A673 (cell line): Measurements from ENCODE around the gene ASH1L. TPM values are rescaled to one million over a fixed set of nuclear protein-coding genes. Genes with fewer than 3 reads are reported as not detected.

Experiments used
- BruUV-seq: library from RNA; stranded (reverse); fragments of 400-500 nt; replicated peaks from 2 replicates; lab custom pipeline; 2021; lab: Mats Ljungman, UMichigan
- CTCF ChIA-PET: fragments of 300-600 bp; sonication (Branson Sonifier 250); formaldehyde crosslinking; loops from one replicate; lab custom pipeline; 2022; ENCODE audit warnings: antibody characterized with exemption; lab: Charles Lee
- POLR2A ChIA-PET: fragments of 300-600 bp; sonication (Branson Sonifier 250); formaldehyde crosslinking; loops from one replicate; lab custom pipeline; 2022; ENCODE audit warnings: antibody characterized with exemption; ENCODE audit not compliant: low non-redundant PET; lab: Charles Lee
- DNase-seq: peaks from one replicate; pipeline ENCODE4 v3.0.0-alpha.2; 2015; ENCODE audit warnings: low spot score
- H3K27ac ChIP-seq: fragments of 200-600 bp; sonication (generic); 2 replicates; pipeline ENCODE4 v1.5.1; 2016; ENCODE audit warnings: mixed run types, low read depth, mild to moderate bottlenecking, mixed read lengths, antibody characterized with exemption, low read length; ENCODE audit not compliant: poor library complexity, severe bottlenecking
- H3K27me3 ChIP-seq: fragments of 200-600 bp; sonication (generic); replicated peaks from 2 replicates; pipeline ENCODE4 v1.6.1; 2017; ENCODE audit warnings: mixed run types, low read depth, mild to moderate bottlenecking, mixed read lengths, antibody characterized with exemption, low read length; ENCODE audit not compliant: insufficient read depth, poor library complexity
- H3K36me3 ChIP-seq: fragments of 200-600 bp; sonication (generic); 2 replicates; pipeline ENCODE4 v1.6.1; 2016; ENCODE audit warnings: mixed run types, mild to moderate bottlenecking, mixed read lengths, antibody characterized with exemption, low read length; ENCODE audit not compliant: insufficient read depth, poor library complexity, severe bottlenecking
- H3K4me1 ChIP-seq: fragments of 200-600 bp; sonication (generic); 2 replicates; pipeline ENCODE4 v1.6.1; 2017; ENCODE audit warnings: mixed run types, mild to moderate bottlenecking, mixed read lengths, antibody characterized with exemption, low read length; ENCODE audit not compliant: insufficient read depth, poor library complexity, severe bottlenecking
- H3K4me3 ChIP-seq: fragments of 200-600 bp; sonication (generic); 2 replicates; pipeline ENCODE4 v1.5.1; 2016; ENCODE audit warnings: low read depth, mixed run types, mild to moderate bottlenecking, mixed read lengths, low read length; ENCODE audit not compliant: poor library complexity, severe bottlenecking
- H3K9me3 ChIP-seq: fragments of 200-600 bp; sonication (generic); 2 replicates; pipeline ENCODE4 v1.6.1; 2016; ENCODE audit warnings: mixed run types, low read depth, mild to moderate bottlenecking, mixed read lengths, antibody characterized with exemption, low read length; ENCODE audit not compliant: poor library complexity, severe bottlenecking
- CTCF ChIP-seq: fragments of 300-800, 200-600 bp; sonication (generic); conservative IDR thresholded peaks from 2 replicates; pipeline ENCODE4 v1.5.1; 2017; ENCODE audit warnings: low read depth, mild to moderate bottlenecking, antibody characterized with exemption, low read length, moderate library complexity, mixed read lengths
- EZH2 ChIP-seq: fragments of 200-600 bp; sonication (generic); IDR thresholded peaks from 2 replicates; pipeline ENCODE4 v1.6.1; 2017; ENCODE audit warnings: borderline replicate concordance, low read depth, mild to moderate bottlenecking, mixed read lengths, antibody characterized with exemption, low read length; ENCODE audit not compliant: poor library complexity, severe bottlenecking
- intact Hi-C: fragments of 100-400 bp; cut with micrococcal nuclease; formaldehyde crosslinking; loops from one replicate; pipeline ENCODE4 v1.10.0; 2022; ENCODE audit not compliant: unreplicated experiment
- total RNA-seq: library from RNA; stranded (reverse); gene quantifications from 2 replicates; pipeline ENCODE4 v1.2.3, GENCODE V29; 2021

The ASH1L gene
- total RNA-seq, 1 experiment from 2014 or later: 49.6 TPM

DNA sequence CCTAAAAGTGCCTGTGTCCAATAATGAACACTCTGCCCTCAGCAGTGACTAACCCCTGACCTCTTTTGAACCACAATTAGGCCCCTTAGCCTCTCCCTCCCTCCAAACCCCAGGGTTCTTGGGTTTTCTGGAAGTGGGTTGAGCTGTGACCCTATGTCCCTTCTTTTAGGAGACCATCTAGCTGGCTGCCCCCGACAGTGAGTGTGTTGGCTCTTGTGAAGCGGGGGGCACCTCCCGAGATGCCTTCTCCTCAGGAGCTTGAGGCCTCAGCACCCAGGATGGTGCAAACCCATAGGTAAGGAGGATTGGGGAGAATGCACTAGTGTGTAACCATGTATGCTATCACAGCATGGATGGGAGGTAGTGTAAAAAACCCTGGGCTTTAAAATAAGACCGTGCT is 234.6 kb downstream of the ASH1L start:
- Histone ChIP-seq H3K27ac (no peak overlapping the region), H3K4me1 (peaks cover 6% of the 10 kb centered on the region), H3K9me3 (no peaks in the 10 kb centered on the region), H3K27me3 (no peaks in the 10 kb centered on the region), H3K36me3 (peaks cover 14% of the 10 kb centered on the region), H3K4me3 (no peak overlapping the region)
- intact Hi-C loops: loop anchor here (5.0 to 10.0 kb wide), 4 partner anchors 153 to 267 kb away; partner anchors contain the start of genes ASH1L, KRTCAP2 and TRIM46
- TF ChIP-seq CTCF: no peak
- TF ChIP-seq EZH2: no peak
- CTCF ChIA-PET: interaction anchor here (1.4 kb wide), 1 partner anchor 176 kb away, joined by 6 read pairs; no protein-coding TSS in a partner anchor
- DNase-seq: no peak
- BruUV-seq: no TSS peak
- POLR2A ChIA-PET: no interaction called here

DNA sequence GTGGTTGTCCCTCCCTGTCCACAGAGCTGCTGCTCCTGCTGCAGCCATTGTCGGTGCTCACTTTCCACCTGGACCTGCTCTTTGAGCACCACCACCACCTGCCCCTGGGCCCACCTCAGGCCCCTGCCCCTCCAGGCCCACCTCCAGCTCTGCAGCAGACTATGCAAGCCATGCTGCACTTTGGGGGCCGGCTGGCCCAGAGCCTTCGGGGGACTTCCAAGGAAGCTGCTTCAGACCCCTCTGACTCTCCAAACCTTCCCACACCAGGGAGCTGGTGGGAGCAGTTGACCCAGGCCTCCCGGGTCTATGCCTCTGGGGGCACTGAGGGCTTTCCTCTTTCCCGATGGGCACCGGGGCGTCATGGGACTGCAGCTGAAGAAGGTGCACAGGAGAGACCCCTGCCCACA is 236.0 kb downstream of the ASH1L start:
- no peak overlapping the region for H3K4me3 ChIP-seq
- POLR2A ChIA-PET: no interaction called here
- H3K27ac ChIP-seq: no peak overlapping the region
- no TSS peak for BruUV-seq
- no peaks in the 10 kb centered on the region for H3K27me3 ChIP-seq
- intact Hi-C loops: loop anchor here (5.0 to 10.0 kb wide), 4 partner anchors 152 to 268 kb away; partner anchors contain the start of genes ASH1L, KRTCAP2 and TRIM46
- peaks cover 14% of the 10 kb centered on the region for H3K36me3 ChIP-seq
- no peak for TF ChIP-seq CTCF
- TF ChIP-seq EZH2: no peak
- CTCF ChIA-PET: no interaction called here
- no peak for DNase-seq
- peaks cover 11% of the 10 kb centered on the region for H3K4me1 ChIP-seq
- H3K9me3 ChIP-seq: no peaks in the 10 kb centered on the region

GRCh38 chr1:155326020-155326526 is 236.5 kb downstream of the ASH1L start:
- H3K4me3 ChIP-seq: no peak overlapping the region
- TF ChIP-seq CTCF (no peak), EZH2 (no peak)
- CTCF ChIA-PET: no interaction called here
- POLR2A ChIA-PET: no interaction called here
- intact Hi-C loops: loop anchor here (5.0 to 10.0 kb wide), 4 partner anchors 151 to 269 kb away; partner anchors contain the start of genes ASH1L, KRTCAP2 and TRIM46
- peaks cover 17% of the 10 kb centered on the region for H3K4me1 ChIP-seq
- no peaks in the 10 kb centered on the region for H3K9me3 ChIP-seq
- H3K36me3 ChIP-seq: peaks cover 13% of the 10 kb centered on the region
- BruUV-seq: no TSS peak
- no peak overlapping the region for H3K27ac ChIP-seq
- DNase-seq: no peak
- H3K27me3 ChIP-seq: no peaks in the 10 kb centered on the region
